Type B pancreatic cell (in vitro differentiated cells): Measurements from ENCODE around the gene PPARG. TPM values are rescaled to one million over a fixed set of nuclear protein-coding genes. Genes with fewer than 3 reads are reported as not detected.

Experiments
- DNase-seq: peaks from one replicate; pipeline ENCODE4 v3.0.0; 2021; ENCODE audit warnings: mixed read lengths; ENCODE audit not compliant: unreplicated experiment; ENCODE audit errors: extremely low spot score
- H3K27ac Mint-ChIP-seq: 2 replicates; pipeline ENCODE4 v1.8.0; 2021; ENCODE audit warnings: mild to moderate bottlenecking, mixed read lengths
- H3K27me3 Mint-ChIP-seq: 2 replicates; pipeline ENCODE4 v1.8.0; 2021; ENCODE audit warnings: mixed read lengths
- H3K36me3 Mint-ChIP-seq: 2 replicates; pipeline ENCODE4 v1.8.0; 2021; ENCODE audit warnings: mixed read lengths
- H3K4me1 Mint-ChIP-seq: one replicate; pipeline ENCODE4 v1.8.0; 2021; ENCODE audit warnings: mixed read lengths; ENCODE audit not compliant: unreplicated experiment
- H3K4me3 Mint-ChIP-seq: 2 replicates; pipeline ENCODE4 v1.8.0; 2021; ENCODE audit warnings: mild to moderate bottlenecking, mixed read lengths
- H3K9me3 Mint-ChIP-seq: 2 replicates; pipeline ENCODE4 v1.8.0; 2021; ENCODE audit warnings: mixed read lengths
- total RNA-seq: library from RNA; stranded (reverse); gene quantifications from 2 replicates; pipeline ENCODE4 v1.2.1, GENCODE V29; 2021; ENCODE audit warnings: low replicate concordance
- TF ChIP-seq, protein P1 (sequence below): fragments of 200-600 bp; sonication (generic); conservative IDR thresholded peaks from 2 replicates; pipeline ENCODE4 v1.5.0; 2021; ENCODE audit warnings: antibody characterized with exemption, mild to moderate bottlenecking

PPARG gene
- total RNA-seq, 1 donor from 2014 or later, result 21.5 TPM

DNA sequence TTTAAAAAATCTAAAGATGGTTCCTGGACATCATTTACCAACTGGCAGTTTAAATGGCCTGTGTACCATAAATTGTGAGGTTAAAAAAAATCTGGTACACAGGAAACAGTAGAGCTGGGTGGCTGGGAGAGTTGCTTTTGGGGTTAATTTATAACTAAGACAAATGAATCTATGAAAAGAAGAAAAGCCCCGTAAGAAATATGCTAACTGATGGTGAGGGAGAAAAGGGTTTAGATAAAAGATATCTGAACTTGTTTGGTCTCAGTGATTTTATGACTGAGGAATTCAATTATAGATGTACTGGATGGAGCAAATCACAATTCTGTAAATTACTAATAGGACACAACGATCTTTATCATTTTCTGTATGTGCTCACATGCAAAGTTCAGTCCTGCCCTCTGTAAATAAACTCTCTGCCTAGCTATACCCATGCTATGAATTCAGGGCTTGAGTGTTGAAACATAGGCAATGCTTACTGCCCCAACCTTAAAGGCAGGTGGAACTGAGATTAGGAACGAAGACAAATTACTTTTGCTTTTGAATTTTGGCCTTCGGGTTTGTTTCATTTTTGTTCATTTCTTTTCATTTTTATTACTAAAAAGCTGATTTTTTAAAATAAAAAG, 28.0 kb downstream of the PPARG start:
- peak overlapping the region; percentile 51 for H3K4me3 Mint-ChIP-seq
- no peaks in the 10 kb centered on the region for H3K36me3 Mint-ChIP-seq
- TF ChIP-seq, protein P1, sequence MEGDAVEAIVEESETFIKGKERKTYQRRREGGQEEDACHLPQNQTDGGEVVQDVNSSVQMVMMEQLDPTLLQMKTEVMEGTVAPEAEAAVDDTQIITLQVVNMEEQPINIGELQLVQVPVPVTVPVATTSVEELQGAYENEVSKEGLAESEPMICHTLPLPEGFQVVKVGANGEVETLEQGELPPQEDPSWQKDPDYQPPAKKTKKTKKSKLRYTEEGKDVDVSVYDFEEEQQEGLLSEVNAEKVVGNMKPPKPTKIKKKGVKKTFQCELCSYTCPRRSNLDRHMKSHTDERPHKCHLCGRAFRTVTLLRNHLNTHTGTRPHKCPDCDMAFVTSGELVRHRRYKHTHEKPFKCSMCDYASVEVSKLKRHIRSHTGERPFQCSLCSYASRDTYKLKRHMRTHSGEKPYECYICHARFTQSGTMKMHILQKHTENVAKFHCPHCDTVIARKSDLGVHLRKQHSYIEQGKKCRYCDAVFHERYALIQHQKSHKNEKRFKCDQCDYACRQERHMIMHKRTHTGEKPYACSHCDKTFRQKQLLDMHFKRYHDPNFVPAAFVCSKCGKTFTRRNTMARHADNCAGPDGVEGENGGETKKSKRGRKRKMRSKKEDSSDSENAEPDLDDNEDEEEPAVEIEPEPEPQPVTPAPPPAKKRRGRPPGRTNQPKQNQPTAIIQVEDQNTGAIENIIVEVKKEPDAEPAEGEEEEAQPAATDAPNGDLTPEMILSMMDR, result no peak
- peaks cover 13% of the 10 kb centered on the region for H3K4me1 Mint-ChIP-seq
- no peaks in the 10 kb centered on the region for H3K27me3 Mint-ChIP-seq
- no peak overlapping the region for H3K27ac Mint-ChIP-seq
- H3K9me3 Mint-ChIP-seq, result no peaks in the 10 kb centered on the region
- no peak for DNase-seq

DNA sequence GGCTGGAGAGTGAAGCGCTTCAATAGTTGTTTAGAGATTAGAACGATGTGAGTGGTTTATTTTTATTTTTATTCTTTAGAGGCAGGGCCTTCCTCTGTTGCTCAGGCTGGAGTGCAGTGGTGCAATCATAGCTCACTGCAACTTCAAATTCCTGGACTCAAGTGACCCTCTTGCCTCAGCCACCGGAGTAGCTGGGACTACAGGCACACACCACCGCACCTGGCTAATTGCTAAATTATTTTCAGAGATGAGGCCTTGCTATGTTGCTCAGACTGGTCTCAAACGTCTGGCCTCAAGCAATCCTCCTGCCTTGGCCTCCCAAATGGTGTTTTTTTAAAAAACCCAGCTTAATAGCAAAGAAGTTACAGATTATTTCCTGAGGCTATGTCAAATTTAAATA, 29.0 kb downstream of the PPARG start:
- Mint-ChIP-seq H3K36me3 (no peaks in the 10 kb centered on the region), H3K4me3 (no peak overlapping the region), H3K9me3 (peaks cover 4% of the 10 kb centered on the region), H3K27me3 (no peaks in the 10 kb centered on the region), H3K27ac (no peak overlapping the region), H3K4me1 (peaks cover 13% of the 10 kb centered on the region)
- no peak for DNase-seq
- TF ChIP-seq, protein P1, result no peak

DNA sequence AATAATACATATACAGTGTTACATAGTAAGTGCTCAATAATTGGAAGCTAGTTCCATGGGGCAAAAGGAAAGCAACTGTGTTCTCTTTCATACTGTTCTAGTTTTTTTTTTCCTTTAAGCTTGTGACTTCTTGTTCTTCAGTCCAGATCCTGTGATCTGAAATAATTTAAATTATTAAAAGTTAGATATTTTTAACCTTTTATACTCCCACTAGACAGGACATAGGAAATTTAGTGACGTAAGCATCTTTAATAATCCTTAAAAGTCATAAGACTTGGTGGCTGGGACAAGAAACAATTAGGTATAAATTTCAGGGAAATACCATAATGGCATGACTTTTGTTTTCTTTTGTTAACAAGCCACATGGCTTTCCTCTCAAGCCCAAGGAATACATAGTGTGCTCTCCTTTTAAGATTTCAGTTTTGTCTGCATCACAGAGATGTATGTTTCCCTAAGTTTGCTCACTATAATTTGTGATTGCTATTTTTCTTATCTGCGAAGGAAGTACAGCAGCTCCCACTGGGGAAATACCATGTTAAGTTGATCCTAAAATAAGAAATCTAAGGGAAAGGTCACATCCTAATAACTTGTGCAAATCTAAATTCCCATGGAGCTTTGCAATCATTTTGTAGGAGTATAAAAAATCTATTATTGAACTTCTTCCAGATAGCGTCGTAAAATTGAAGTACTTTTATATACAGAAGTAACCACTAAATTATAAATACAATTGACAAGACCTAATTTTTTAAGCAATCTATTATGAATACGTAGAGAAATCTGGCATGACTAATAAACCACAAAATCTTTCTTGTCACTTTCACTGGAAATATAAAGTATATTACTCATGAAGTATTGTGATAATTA, 30.1 kb downstream of the PPARG start:
- Mint-ChIP-seq H3K4me3 (no peak overlapping the region), H3K27me3 (peaks cover 3% of the 10 kb centered on the region), H3K4me1 (peaks cover 13% of the 10 kb centered on the region), H3K27ac (no peak overlapping the region), H3K9me3 (peaks cover 4% of the 10 kb centered on the region), H3K36me3 (no peaks in the 10 kb centered on the region)
- no peak for DNase-seq
- TF ChIP-seq, protein P1, result no peak

DNA sequence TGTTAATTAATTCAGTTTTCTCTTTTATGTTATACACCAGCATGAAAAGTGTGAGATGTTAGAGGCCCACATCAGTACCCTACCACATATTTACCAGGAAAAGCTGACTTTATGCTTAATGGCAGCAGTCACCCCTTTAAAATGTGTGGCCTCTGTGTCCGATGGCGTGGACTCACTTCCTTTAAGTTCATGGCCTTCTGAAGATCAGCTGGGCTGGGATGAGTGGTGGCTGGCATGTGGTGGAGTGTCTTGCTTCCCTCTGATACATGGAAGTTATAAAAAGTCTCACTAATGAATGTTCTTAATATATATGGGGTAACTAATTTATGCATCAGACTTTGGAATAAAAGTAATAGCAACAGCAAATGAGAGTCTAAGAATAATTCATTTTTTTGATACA, 32.1 kb downstream of the PPARG start:
- no peaks in the 10 kb centered on the region for H3K36me3 Mint-ChIP-seq

DNA sequence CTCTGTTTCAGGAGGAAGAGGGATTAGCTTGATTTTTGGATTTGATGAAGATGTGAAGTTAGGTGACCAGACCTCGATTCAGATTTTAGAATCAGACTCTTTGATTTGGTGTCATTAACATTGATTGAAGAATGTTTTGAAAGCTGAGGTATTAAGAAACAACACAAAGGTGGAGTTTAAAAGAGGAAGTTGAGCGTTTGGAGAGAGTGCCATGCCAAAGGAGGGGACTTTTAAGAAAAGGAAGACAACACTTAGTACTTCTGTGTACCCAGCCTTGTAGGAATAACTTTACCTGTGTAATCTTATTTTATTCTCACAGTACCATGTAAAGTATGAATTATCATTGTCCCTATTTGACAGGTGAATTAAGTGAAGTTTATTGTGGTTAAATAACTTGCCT, 34.4 kb downstream of the PPARG start:
- Mint-ChIP-seq H3K9me3 (peaks cover 4% of the 10 kb centered on the region), H3K27me3 (peaks cover 6% of the 10 kb centered on the region), H3K4me3 (no peak overlapping the region), H3K27ac (no peak overlapping the region), H3K36me3 (no peaks in the 10 kb centered on the region), H3K4me1 (no peaks in the 10 kb centered on the region)
- TF ChIP-seq, protein P1, result no peak
- DNase-seq, result no peak

More for the DNA sequence above, 32.1 kb downstream of the PPARG start:
- Mint-ChIP-seq H3K27me3 (peaks cover 3% of the 10 kb centered on the region), H3K9me3 (peaks cover 4% of the 10 kb centered on the region), H3K4me1 (peaks cover 8% of the 10 kb centered on the region), H3K4me3 (no peak overlapping the region), H3K27ac (no peak overlapping the region)
- TF ChIP-seq, protein P1, result no peak
- no peak for DNase-seq
